Measurements from ENCODE around the gene NIN. TPM values are rescaled to one million over a fixed set of nuclear protein-coding genes. Genes with fewer than 3 reads are reported as not detected.

Gene NIN
- total and polyA plus RNA-seq, 4 donors, result 1.7 to 11.1 (median 4.0) TPM

DNA sequence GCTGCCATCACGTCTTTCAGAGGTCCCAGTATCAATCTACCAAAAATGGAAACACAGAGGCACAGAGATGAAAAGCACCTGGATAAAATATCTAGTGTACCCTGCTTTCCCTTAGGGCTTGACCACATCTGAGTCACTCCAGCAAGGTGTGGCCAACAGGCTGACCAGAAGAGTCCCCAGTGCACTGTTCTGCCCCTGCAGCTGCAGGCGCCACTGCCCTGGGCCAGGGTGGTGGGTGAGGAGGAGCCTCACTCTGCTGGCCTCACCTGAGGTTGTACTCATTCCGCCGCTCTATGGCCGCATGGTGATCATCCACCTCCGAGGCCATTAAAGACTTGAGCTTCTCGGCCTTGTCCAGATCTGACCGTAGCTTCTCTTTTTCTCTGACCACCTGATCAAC lies 60.4 kb downstream of the NIN start:
- TF ChIP-seq, protein P1, sequence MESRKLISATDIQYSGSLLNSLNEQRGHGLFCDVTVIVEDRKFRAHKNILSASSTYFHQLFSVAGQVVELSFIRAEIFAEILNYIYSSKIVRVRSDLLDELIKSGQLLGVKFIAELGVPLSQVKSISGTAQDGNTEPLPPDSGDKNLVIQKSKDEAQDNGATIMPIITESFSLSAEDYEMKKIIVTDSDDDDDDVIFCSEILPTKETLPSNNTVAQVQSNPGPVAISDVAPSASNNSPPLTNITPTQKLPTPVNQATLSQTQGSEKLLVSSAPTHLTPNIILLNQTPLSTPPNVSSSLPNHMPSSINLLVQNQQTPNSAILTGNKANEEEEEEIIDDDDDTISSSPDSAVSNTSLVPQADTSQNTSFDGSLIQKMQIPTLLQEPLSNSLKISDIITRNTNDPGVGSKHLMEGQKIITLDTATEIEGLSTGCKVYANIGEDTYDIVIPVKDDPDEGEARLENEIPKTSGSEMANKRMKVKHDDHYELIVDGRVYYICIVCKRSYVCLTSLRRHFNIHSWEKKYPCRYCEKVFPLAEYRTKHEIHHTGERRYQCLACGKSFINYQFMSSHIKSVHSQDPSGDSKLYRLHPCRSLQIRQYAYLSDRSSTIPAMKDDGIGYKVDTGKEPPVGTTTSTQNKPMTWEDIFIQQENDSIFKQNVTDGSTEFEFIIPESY (IDR thresholded peaks at IDR 0.05), result no peak
- TF ChIP-seq HNF4G (IDR thresholded peaks at IDR 0.05), result no peak
- TF ChIP-seq EGR1 (IDR thresholded peaks at IDR 0.05; ENCODE audit: low read depth in 2 of 2), result no peak
- no peak for TF ChIP-seq SP1 (IDR thresholded peaks at IDR 0.05)
- TF ChIP-seq, protein P2, sequence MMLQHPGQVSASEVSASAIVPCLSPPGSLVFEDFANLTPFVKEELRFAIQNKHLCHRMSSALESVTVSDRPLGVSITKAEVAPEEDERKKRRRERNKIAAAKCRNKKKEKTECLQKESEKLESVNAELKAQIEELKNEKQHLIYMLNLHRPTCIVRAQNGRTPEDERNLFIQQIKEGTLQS (IDR thresholded peaks at IDR 0.05), result no peak
- no peak for DNase-seq (ENCODE audit: low spot score)
- Histone ChIP-seq H3K4me1 (ENCODE audit: control insufficient read depth in 4 of 4, insufficient read depth in 4 of 4, low read length in 3 of 4) (no peaks in the 10 kb centered on the region), H3K9me3 (ENCODE audit: control insufficient read depth in 4 of 4, low read length in 3 of 4) (no peaks in the 10 kb centered on the region), H3K27ac (ENCODE audit: low read depth in 1 of 2, low read length in 2 of 2) (no peak overlapping the region), H3K36me3 (ENCODE audit: control insufficient read depth in 4 of 4, insufficient read depth in 3 of 4, low read depth in 1 of 4, low read length in 3 of 4) (peaks cover 5 to 14% (median 9%) of the 10 kb centered on the region in 4 donors), H3K4me3 (ENCODE audit: low read depth in 1 of 3, low read length in 3 of 3) (no peak overlapping the region), H3K27me3 (ENCODE audit: control insufficient read depth in 4 of 4, insufficient read depth in 4 of 4, low read length in 3 of 4) (no peaks in the 10 kb centered on the region), H3K9ac (ENCODE audit: low read depth in 1 of 2, low read length in 2 of 2) (no peak overlapping the region)
- 96% methylated on average over 8 of the region's 8 CpGs for WGBS

DNA sequence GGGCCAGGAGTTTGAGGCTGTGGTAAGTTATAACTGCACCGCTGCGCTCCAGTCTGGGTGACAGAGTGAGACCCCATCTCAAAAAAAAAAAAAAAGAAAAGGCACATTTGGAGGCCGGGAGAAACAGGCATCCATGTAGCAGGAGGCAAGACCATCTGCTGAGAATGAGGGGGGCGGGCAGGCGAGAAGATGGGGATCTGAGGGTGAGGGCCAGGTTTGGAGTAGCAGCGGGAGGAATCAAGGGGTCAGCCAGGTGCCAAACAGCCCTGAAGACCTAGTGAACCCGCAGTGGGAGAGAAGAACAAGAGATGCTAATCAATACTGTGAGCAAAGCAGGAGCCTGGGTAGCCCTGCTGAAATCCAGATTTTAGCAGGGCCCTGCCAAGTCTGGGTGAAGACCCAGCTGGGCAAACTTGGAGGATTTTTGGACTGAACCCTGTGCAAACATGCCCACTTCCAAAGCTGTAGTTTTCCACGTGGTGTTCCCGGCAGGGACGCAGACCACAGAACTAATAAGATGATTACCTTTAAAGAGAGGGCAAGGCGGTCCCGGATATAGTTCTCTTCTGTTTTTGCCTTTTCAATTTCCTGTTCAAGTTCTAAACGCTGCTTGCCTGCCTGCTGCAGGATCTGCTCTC lies 61.0 kb downstream of the NIN start:
- TF ChIP-seq YY1 (IDR thresholded peaks at IDR 0.05) (no peak), HNF4G (IDR thresholded peaks at IDR 0.05) (no peak), FOXA1 (IDR thresholded peaks at IDR 0.05) (no peak), RXRA (IDR thresholded peaks at IDR 0.05) (no peak), RAD21 (IDR thresholded peaks at IDR 0.05) (no peak), SP1 (IDR thresholded peaks at IDR 0.05) (no peak), HNF4A (conservative IDR thresholded peaks at IDR 0.05) (no peak), NR2F2 (IDR thresholded peaks at IDR 0.05) (no peak), FOXA2 (IDR thresholded peaks at IDR 0.05) (no peak), EGR1 (IDR thresholded peaks at IDR 0.05; ENCODE audit: low read depth in 2 of 2) (no peak), TAF1 (conservative IDR thresholded peaks at IDR 0.05) (no peak), GABPA (IDR thresholded peaks at IDR 0.05 in 1 of 2, conservative IDR thresholded peaks at IDR 0.05 in 1 of 2) (no peak)
- TF ChIP-seq, protein P1 (IDR thresholded peaks at IDR 0.05), result no peak
- TF ChIP-seq, protein P3, sequence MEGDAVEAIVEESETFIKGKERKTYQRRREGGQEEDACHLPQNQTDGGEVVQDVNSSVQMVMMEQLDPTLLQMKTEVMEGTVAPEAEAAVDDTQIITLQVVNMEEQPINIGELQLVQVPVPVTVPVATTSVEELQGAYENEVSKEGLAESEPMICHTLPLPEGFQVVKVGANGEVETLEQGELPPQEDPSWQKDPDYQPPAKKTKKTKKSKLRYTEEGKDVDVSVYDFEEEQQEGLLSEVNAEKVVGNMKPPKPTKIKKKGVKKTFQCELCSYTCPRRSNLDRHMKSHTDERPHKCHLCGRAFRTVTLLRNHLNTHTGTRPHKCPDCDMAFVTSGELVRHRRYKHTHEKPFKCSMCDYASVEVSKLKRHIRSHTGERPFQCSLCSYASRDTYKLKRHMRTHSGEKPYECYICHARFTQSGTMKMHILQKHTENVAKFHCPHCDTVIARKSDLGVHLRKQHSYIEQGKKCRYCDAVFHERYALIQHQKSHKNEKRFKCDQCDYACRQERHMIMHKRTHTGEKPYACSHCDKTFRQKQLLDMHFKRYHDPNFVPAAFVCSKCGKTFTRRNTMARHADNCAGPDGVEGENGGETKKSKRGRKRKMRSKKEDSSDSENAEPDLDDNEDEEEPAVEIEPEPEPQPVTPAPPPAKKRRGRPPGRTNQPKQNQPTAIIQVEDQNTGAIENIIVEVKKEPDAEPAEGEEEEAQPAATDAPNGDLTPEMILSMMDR (IDR thresholded peaks at IDR 0.05; ENCODE audit: low read depth, low read length, missing input control), result no peak
- TF ChIP-seq, protein P2 (IDR thresholded peaks at IDR 0.05), result no peak
- no peak overlapping the region for H3K4me3 ChIP-seq (ENCODE audit: low read depth in 1 of 3, low read length in 3 of 3)
- DNase-seq (ENCODE audit: low spot score), result no peak
- 83% methylated on average over 13 of the region's 13 CpGs for WGBS
- H3K27ac ChIP-seq (ENCODE audit: low read depth in 1 of 2, low read length in 2 of 2), result no peak overlapping the region
- H3K9ac ChIP-seq (ENCODE audit: low read depth in 1 of 2, low read length in 2 of 2), result no peak overlapping the region
- no peaks in the 10 kb centered on the region for H3K27me3 ChIP-seq (ENCODE audit: control insufficient read depth in 4 of 4, insufficient read depth in 4 of 4, low read length in 3 of 4)
- H3K9me3 ChIP-seq (ENCODE audit: control insufficient read depth in 4 of 4, low read length in 3 of 4), result no peaks in the 10 kb centered on the region
- peaks cover 5 to 14% (median 9%) of the 10 kb centered on the region in 4 donors for H3K36me3 ChIP-seq (ENCODE audit: control insufficient read depth in 4 of 4, insufficient read depth in 3 of 4, low read depth in 1 of 4, low read length in 3 of 4)
- H3K4me1 ChIP-seq (ENCODE audit: control insufficient read depth in 4 of 4, insufficient read depth in 4 of 4, low read length in 3 of 4), result no peaks in the 10 kb centered on the region

Data from liver (tissue), 9 donors.